Keratinocyte (primary cell): ENCODE data around the gene CCDC28A. TPM values are rescaled to one million over a fixed set of nuclear protein-coding genes. Genes with fewer than 3 reads are reported as not detected.

Experiments
- DNase-seq: peaks from one replicate; pipeline ENCODE4 v3.0.0-alpha.2; 2011; ENCODE audit warnings: low read depth, missing footprints, low spot score
- FAIRE-seq: peaks from 2 replicates; lab custom pipeline; 2011; peaks lifted over from hg19 to GRCh38; lab: Jason Lieb, UNC
- H2AFZ ChIP-seq: 2 replicates; pipeline ENCODE4 v1.6.0; 2012; ENCODE audit warnings: low read length, control low read depth, inconsistent platforms; ENCODE audit not compliant: control insufficient read depth
- H3K27ac ChIP-seq: 2 replicates; pipeline ENCODE4 v1.5.1; 2011; ENCODE audit warnings: low read length; ENCODE audit not compliant: control insufficient read depth, insufficient read depth
- H3K27me3 ChIP-seq: 3 replicates; pipeline ENCODE4 v1.6.0; 2011; ENCODE audit warnings: low read length; ENCODE audit not compliant: control insufficient read depth, insufficient read depth; ENCODE audit errors: extremely low read depth
- H3K36me3 ChIP-seq, 2 experiments: 2 replicates in 1 of 2; 3 replicates in 1 of 2; pipeline ENCODE4 v1.5.1; 2011; ENCODE audit warnings: low read length in 2 of 2, mild to moderate bottlenecking in 1 of 2; ENCODE audit not compliant: control insufficient read depth in 2 of 2, insufficient read depth in 2 of 2; ENCODE audit errors: extremely low read depth in 1 of 2
- H3K4me1 ChIP-seq: 3 replicates; pipeline ENCODE4 v1.5.1; 2011; ENCODE audit warnings: low read length; ENCODE audit not compliant: control insufficient read depth, insufficient read depth; ENCODE audit errors: extremely low read depth
- H3K4me2 ChIP-seq: 3 replicates; pipeline ENCODE4 v1.6.0; 2011; ENCODE audit warnings: low read depth, low read length; ENCODE audit not compliant: control insufficient read depth, insufficient read depth; ENCODE audit errors: extremely low read depth
- H3K4me3 ChIP-seq, 3 experiments: fragments of 200-600 bp in 1 of 3; sonication (generic) in 1 of 3; 2 replicates in 2 of 3; 3 replicates in 1 of 3; pipeline ENCODE4 v1.5.1; 2011 to 2016; ENCODE audit warnings: low read length in 3 of 3, mild to moderate bottlenecking in 3 of 3, control low read depth in 2 of 3, inconsistent platforms in 1 of 3, low read depth in 1 of 3, mixed read lengths in 1 of 3, mixed run types in 1 of 3, moderate library complexity in 1 of 3; ENCODE audit not compliant: control insufficient read depth in 2 of 3, insufficient read depth in 2 of 3; ENCODE audit errors: extremely low read depth in 1 of 3
- H3K79me2 ChIP-seq: 2 replicates; pipeline ENCODE4 v1.6.0; 2012; ENCODE audit warnings: low read length; ENCODE audit not compliant: control insufficient read depth, insufficient read depth
- H3K9ac ChIP-seq: 3 replicates; pipeline ENCODE4 v1.6.0; 2011; ENCODE audit warnings: low read length; ENCODE audit not compliant: control insufficient read depth, insufficient read depth; ENCODE audit errors: extremely low read depth
- H3K9me1 ChIP-seq: 3 replicates; pipeline ENCODE4 v1.6.0; 2011; ENCODE audit warnings: low read length; ENCODE audit not compliant: control insufficient read depth, insufficient read depth; ENCODE audit errors: extremely low read depth
- H3K9me3 ChIP-seq: 2 replicates; pipeline ENCODE4 v1.5.1; 2012; ENCODE audit warnings: low read depth, low read length; ENCODE audit not compliant: control insufficient read depth
- H4K20me1 ChIP-seq: 3 replicates; pipeline ENCODE4 v1.6.0; 2011; ENCODE audit warnings: low read length; ENCODE audit not compliant: control insufficient read depth, insufficient read depth; ENCODE audit errors: extremely low read depth
- CTCF ChIP-seq, 3 experiments: IDR thresholded peaks in 1 of 3; conservative IDR thresholded peaks in 1 of 3; optimal IDR thresholded peaks in 1 of 3; 2 replicates in 2 of 3; 3 replicates in 1 of 3; pipeline versions ENCODE3 to v1.5.1; 2011; ENCODE audit warnings: low read length in 3 of 3, mild to moderate bottlenecking in 3 of 3, moderate library complexity in 2 of 3, control low read depth in 1 of 3, inconsistent platforms in 1 of 3; ENCODE audit not compliant: insufficient read depth in 2 of 3; ENCODE audit errors: extremely low read depth in 1 of 3
- EZH2 ChIP-seq: IDR thresholded peaks from one replicate; pipeline ENCODE4 v1.6.1; 2012; ENCODE audit warnings: inconsistent platforms, mild to moderate bottlenecking, low read length, moderate library complexity
- dilution Hi-C: fragments of 300-500 bp; cut with MboI; formaldehyde crosslinking; loops from one replicate; pipeline ENCODE4 v1.7.0; 2020; ENCODE audit warnings: low sequenced_read_pairs; ENCODE audit not compliant: extremely low pct_ligation_motif_present
- polyA plus RNA-seq, 5 experiments: library from polyadenylated mRNA; depleted of rRNA in 3 of 5; stranded (reverse) in 3 of 5; stranded (forward) in 1 of 5; unstranded in 1 of 5; fragments of >200 nt; gene quantifications; 1 replicate in 1 of 5; 2 replicates in 3 of 5; 3 replicates in 1 of 5; pipeline versions ENCODE4 v1.2.1 to v1.2.3, GENCODE V29; 2011 to 2012; ENCODE audit warnings: missing spikeins in 2 of 5, low read depth in 1 of 5, low replicate concordance in 1 of 5

The CCDC28A gene
- polyA plus RNA-seq, 1 donor (not counting 4 experiments of a cell fraction or from before 2014, with no cell fraction given) = 8.9 TPM

GRCh38 chr6:138765896-138766655, 7.5 kb upstream of the CCDC28A start:
- Histone ChIP-seq H3K4me2 (no peak overlapping the region), H3K79me2 (no peaks in the 10 kb centered on the region), H3K9me1 (no peaks in the 10 kb centered on the region), H3K9me3 (no peaks in the 10 kb centered on the region), H3K4me3 (no peak overlapping the region), H3K36me3 (no peaks in the 10 kb centered on the region), H3K9ac (no peak overlapping the region), H4K20me1 (no peaks in the 10 kb centered on the region), H2AFZ (no peak overlapping the region), H3K27ac (no peak overlapping the region), H3K27me3 (no peaks in the 10 kb centered on the region), H3K4me1 (no peaks in the 10 kb centered on the region)
- dilution Hi-C loops = no loop called here
- peak; percentile 7 for DNase-seq
- TF ChIP-seq EZH2 = no peak
- TF ChIP-seq CTCF (optimal IDR thresholded peaks at IDR 0.05 in 1 of 3, IDR thresholded peaks at IDR 0.05 in 1 of 3, conservative IDR thresholded peaks at IDR 0.05 in 1 of 3; ENCODE audit: extremely low read depth in 1 of 3, insufficient read depth in 2 of 3, low read length in 3 of 3) = peak in 2 of 3 experiments; percentile 27 to 50
- FAIRE-seq = peak; percentile 67

- Histone ChIP-seq H3K9me1 (no peaks in the 10 kb centered on the region), H2AFZ (no peak overlapping the region), H3K4me1 (peaks cover under 1% of the 10 kb centered on the region), H3K27me3 (no peaks in the 10 kb centered on the region), H3K79me2 (no peaks in the 10 kb centered on the region), H3K9ac (no peak overlapping the region), H3K9me3 (no peaks in the 10 kb centered on the region), H4K20me1 (no peaks in the 10 kb centered on the region), H3K4me2 (no peak overlapping the region), H3K27ac (no peak overlapping the region), H3K36me3 (no peaks in the 10 kb centered on the region), H3K4me3 (no peak overlapping the region)
- FAIRE-seq = no peak
- no peak for TF ChIP-seq CTCF (optimal IDR thresholded peaks at IDR 0.05 in 1 of 3, IDR thresholded peaks at IDR 0.05 in 1 of 3, conservative IDR thresholded peaks at IDR 0.05 in 1 of 3; ENCODE audit: extremely low read depth in 1 of 3, insufficient read depth in 2 of 3, low read length in 3 of 3)
- no peak for TF ChIP-seq EZH2
- no peak for DNase-seq
- dilution Hi-C loops = no loop called here
Observed at GRCh38 chr6:138769102-138769676, 4.4 kb upstream of the CCDC28A start.
